Skeletal muscle tissue (tissue), 4 donors: ENCODE data around the gene DCDC2. TPM values are rescaled to one million over a fixed set of nuclear protein-coding genes. Genes with fewer than 3 reads are reported as not detected.
"Not testable (repeated sequence)": the region's sequence is repeated elsewhere in the genome, so short reads cannot be mapped to it uniquely, and the experiment has no call there.

Source experiments
- H3K27ac ChIP-seq: one replicate; pipeline ENCODE4 v1.7.0; 2013; ENCODE audit warnings: mild to moderate bottlenecking, low read depth, low read length, inconsistent platforms
- H3K27me3 ChIP-seq, 3 donors: one replicate each; pipeline ENCODE4 v1.7.0; 2013; ENCODE audit warnings: low read length in 3 of 3; ENCODE audit not compliant: control insufficient read depth in 3 of 3, insufficient read depth in 3 of 3
- H3K36me3 ChIP-seq, 3 donors: one replicate each; pipeline ENCODE4 v1.7.0; 2013; ENCODE audit warnings: low read length in 3 of 3; ENCODE audit not compliant: control insufficient read depth in 3 of 3, insufficient read depth in 3 of 3
- H3K4me1 ChIP-seq, 3 donors: one replicate each; pipeline ENCODE4 v1.7.0; 2013; ENCODE audit warnings: low read length in 3 of 3, mild to moderate bottlenecking in 3 of 3; ENCODE audit not compliant: control insufficient read depth in 3 of 3, insufficient read depth in 3 of 3
- H3K4me3 ChIP-seq, 3 donors: one replicate each; pipeline ENCODE4 v1.7.0; 2013; ENCODE audit warnings: low read length in 3 of 3
- H3K9ac ChIP-seq, 3 donors: one replicate each; pipeline ENCODE4 v1.7.0; 2013; ENCODE audit warnings: low read length in 3 of 3, mild to moderate bottlenecking in 3 of 3, moderate library complexity in 2 of 3, low read depth in 1 of 3
- H3K9me3 ChIP-seq, 3 donors: one replicate each; pipeline ENCODE4 v1.7.0; 2013; ENCODE audit warnings: low read length in 3 of 3; ENCODE audit not compliant: control insufficient read depth in 3 of 3
- total RNA-seq: library from RNA; depleted of rRNA; stranded (reverse); fragments of >200 nt; gene quantifications from one replicate; pipeline ENCODE4 v1.2.3, GENCODE V29; 2014
- donor health status: Osteomylitis.

DCDC2 gene
- total RNA-seq, 1 donor from 2014 or later, result not detected

DNA sequence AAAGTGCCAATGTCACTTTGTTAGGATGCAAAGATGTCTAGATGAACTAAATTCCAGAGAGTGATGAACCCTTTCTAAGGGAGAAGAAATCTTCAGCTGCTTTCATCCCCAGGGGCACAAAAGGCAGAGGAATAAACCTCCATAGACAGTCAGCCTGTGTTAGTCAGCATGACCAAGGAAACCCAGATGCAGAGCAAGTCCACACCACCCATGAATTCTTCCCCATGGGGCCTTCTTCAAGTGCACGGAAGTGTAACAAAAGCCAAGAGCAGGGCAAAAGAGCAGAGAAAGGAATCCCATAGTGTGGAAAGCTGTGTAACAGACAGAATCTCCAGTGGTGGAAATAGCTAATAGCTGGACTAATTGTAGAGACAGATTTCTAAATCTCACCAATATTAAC, 50.0 kb downstream of the DCDC2 start:
- Histone ChIP-seq H3K9me3 (no peaks in the 10 kb centered on the region), H3K9ac (no peak overlapping the region), H3K27ac (no peak overlapping the region), H3K4me3 (no peak overlapping the region), H3K4me1 (no peaks in the 10 kb centered on the region), H3K36me3 (no peaks in the 10 kb centered on the region), H3K27me3 (no peaks in the 10 kb centered on the region)

DNA sequence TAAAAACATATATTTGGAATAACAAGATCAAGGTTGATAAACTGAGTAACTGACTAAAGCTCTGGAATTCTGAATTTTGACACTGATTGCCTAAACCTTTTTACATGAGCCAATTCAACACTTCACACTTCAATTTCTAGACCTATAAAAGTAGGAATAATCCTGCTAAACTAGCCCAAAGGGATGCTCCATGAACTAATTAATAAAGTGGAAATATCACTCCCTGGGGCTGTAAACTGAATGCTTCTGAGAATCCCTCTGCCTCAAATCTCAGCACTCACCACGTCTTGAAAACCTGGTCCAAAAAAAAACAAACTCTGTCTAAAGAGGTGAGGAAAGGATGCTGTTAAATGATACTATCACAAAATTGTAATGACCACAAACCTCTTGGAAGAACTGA, 50.9 kb downstream of the DCDC2 start:
- no peak overlapping the region for H3K9ac ChIP-seq
- no peaks in the 10 kb centered on the region for H3K4me1 ChIP-seq

DNA sequence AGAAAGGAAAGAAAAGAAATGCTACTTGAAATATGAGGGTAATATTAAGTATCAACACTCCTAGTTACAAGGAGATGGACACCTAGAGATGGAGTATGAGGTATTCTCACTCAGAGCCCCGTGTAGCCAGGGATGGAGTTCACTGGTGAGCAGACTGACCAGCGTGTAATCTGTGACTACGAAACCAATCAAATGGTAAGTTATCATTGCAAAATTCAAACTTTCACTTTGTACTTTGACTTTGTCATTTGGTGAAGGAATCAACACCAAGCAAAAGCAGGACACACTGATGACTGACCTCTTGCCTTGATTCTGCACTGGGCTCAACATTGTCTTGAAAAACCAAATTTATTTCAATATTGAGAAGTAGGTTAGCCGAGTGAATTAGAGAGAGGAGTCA, 51.8 kb downstream of the DCDC2 start:
- no peaks in the 10 kb centered on the region for H3K36me3 ChIP-seq
- H3K4me1 ChIP-seq, result no peaks in the 10 kb centered on the region
- H3K4me3 ChIP-seq, result no peak overlapping the region
- no peak overlapping the region for H3K27ac ChIP-seq
- no peak overlapping the region for H3K9ac ChIP-seq
- no peaks in the 10 kb centered on the region for H3K9me3 ChIP-seq
- no peaks in the 10 kb centered on the region for H3K27me3 ChIP-seq

More for the DNA sequence above, 50.9 kb downstream of the DCDC2 start:
- H3K36me3 ChIP-seq, result no peaks in the 10 kb centered on the region
- no peak overlapping the region for H3K27ac ChIP-seq
- H3K4me3 ChIP-seq, result no peak overlapping the region
- no peaks in the 10 kb centered on the region for H3K27me3 ChIP-seq
- H3K9me3 ChIP-seq, result no peaks in the 10 kb centered on the region

GRCh38 chr6:24296944-24297343, 60.9 kb downstream of the DCDC2 start:
- no peaks in the 10 kb centered on the region for H3K4me1 ChIP-seq
- H3K36me3 ChIP-seq, result no peaks in the 10 kb centered on the region
- no peaks in the 10 kb centered on the region for H3K27me3 ChIP-seq
- H3K9ac ChIP-seq, result no peak overlapping the region
- no peak overlapping the region for H3K27ac ChIP-seq
- H3K9me3 ChIP-seq, result no peaks in the 10 kb centered on the region
- no peak overlapping the region for H3K4me3 ChIP-seq

DNA sequence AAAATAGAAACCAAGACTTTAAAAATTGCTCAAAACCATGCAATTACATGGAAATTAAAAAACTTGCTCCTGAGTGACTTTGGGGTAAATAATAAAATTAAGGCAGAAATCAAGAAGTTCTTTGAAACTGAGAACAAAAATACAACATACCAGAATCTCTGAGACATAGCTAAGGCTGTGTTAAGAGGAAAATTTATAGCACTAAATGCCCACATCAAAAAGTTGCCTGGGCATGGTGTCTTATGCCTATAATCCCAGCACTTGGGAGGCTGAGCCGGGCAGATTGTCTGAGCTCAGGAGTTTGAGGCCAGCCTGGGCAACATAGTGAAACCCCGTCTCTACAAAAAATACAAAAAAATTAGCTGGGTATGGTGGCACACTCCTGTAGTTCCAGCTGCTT, 64.0 kb downstream of the DCDC2 start:
- not testable (repeated sequence) for H3K4me1 ChIP-seq, H3K4me3 ChIP-seq, H3K36me3 ChIP-seq, H3K9me3 ChIP-seq, H3K9ac ChIP-seq, H3K27me3 ChIP-seq, H3K27ac ChIP-seq

- no peaks in the 10 kb centered on the region for H3K36me3 ChIP-seq
- no peak overlapping the region for H3K27ac ChIP-seq
- H3K4me1 ChIP-seq, result peaks cover 6 to 10% (median 7%) of the 10 kb centered on the region in 3 donors
- no peaks in the 10 kb centered on the region for H3K9me3 ChIP-seq
- H3K9ac ChIP-seq, result no peak overlapping the region
- no peak overlapping the region for H3K4me3 ChIP-seq
- H3K27me3 ChIP-seq, result no peaks in the 10 kb centered on the region
Measured at GRCh38 chr6:24287239-24287638, 70.6 kb downstream of the DCDC2 start.

DNA sequence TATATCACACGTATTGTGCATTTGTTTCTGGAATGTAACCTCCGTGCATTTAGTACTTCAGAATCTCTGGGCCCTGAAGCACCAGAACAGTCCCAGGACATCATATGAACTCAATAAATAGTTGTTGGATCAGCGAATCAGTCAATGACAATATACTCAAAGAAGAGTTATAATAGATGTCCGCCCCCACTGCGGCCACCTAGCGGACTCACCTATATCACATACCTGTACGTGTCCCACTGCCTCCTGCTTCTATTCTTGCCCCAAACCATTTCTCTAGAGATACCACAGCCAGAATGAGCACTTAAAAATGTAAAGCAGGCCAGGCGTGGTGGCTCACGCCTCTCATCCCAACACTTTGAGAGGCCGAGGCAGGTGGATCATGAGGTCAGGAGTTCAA, 73.9 kb downstream of the DCDC2 start:
- Histone ChIP-seq H3K36me3 (no peaks in the 10 kb centered on the region), H3K4me1 (peaks cover 6 to 10% (median 7%) of the 10 kb centered on the region in 3 donors), H3K27me3 (no peaks in the 10 kb centered on the region)

DNA sequence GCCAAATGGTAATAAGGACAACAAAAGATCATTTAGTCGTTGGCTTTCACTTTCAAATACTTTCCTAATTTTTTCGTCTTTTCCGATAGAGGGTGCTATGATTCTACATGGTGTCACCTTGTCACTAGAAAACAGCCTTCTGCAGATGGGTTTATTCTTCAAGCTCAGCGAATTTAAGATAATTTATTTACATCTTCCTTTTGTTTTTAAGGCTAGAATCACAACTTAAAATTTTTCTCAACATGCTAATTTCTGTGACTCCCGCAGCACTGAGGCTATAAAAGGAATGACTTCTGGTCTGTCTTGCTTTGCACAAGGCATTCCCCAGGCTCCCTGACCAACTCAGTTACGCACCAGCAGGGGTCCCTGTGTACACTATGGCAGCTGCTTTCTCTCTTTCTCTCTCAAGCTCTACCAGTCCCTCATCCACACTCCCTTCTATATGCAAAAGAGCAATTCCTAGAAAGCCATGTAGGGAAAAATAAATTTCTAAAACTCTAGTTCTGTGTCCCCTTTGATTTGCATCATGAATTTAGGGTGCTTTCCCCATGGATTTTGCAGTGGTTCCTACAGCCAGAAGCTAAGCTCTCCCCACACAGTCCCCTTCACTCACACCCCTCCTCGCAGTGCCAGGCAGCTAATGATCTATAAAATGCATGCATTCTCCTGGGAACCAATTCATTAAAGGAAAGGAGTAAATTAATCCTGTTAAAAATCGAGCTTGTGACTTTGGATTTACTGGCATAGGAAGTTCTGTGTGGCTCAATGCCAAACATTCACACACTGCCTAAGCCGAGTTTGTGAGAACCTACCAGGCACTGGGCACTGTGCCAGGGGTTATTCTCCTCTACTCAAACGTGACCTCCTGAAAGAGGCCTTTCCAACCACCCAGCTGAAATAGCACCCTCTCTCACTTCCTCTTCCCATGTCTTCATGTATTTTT, 74.5 kb downstream of the DCDC2 start:
- H3K4me3 ChIP-seq, result peak overlapping the region; percentile 8 to 23 (median 17)
- H3K27me3 ChIP-seq, result no peaks in the 10 kb centered on the region
- H3K9ac ChIP-seq, result no peak overlapping the region
- H3K27ac ChIP-seq, result no peak overlapping the region
- no peaks in the 10 kb centered on the region for H3K9me3 ChIP-seq
- peaks cover 6 to 10% (median 7%) of the 10 kb centered on the region in 3 donors for H3K4me1 ChIP-seq
- H3K36me3 ChIP-seq, result no peaks in the 10 kb centered on the region

More for the DNA sequence above, 73.9 kb downstream of the DCDC2 start:
- Histone ChIP-seq H3K9me3 (no peaks in the 10 kb centered on the region), H3K4me3 (no peak overlapping the region), H3K27ac (no peak overlapping the region), H3K9ac (no peak overlapping the region)

- Histone ChIP-seq H3K9me3 (no peaks in the 10 kb centered on the region), H3K4me1 (peaks cover 0 to 6% (median 4%) of the 10 kb centered on the region in 3 donors), H3K27me3 (no peaks in the 10 kb centered on the region), H3K27ac (no peak overlapping the region), H3K36me3 (no peaks in the 10 kb centered on the region), H3K9ac (no peak overlapping the region), H3K4me3 (no peak overlapping the region)
Measured at GRCh38 chr6:24274441-24275083, 83.3 kb downstream of the DCDC2 start.
